BLaER1 (cell line): Measurements from ENCODE around the gene IMMP2L.
A peak's percentile ranks its signal among the peaks of the same experiment; 100 is the strongest.

Source experiments
- H3K27ac ChIP-seq: shearing (Covaris generic); formaldehyde crosslinking; 2 replicates; pipeline ENCODE4 v1.8.1; 2022
- H3K27me3 ChIP-seq: shearing (Covaris generic); formaldehyde crosslinking; 2 replicates; pipeline ENCODE4 v1.8.1; 2022
- H3K36me3 ChIP-seq: shearing (Covaris generic); formaldehyde crosslinking; 2 replicates; pipeline ENCODE4 v1.8.1; 2022
- H3K4me1 ChIP-seq: shearing (Covaris generic); formaldehyde crosslinking; 2 replicates; pipeline ENCODE4 v1.8.1; 2022
- H3K4me2 ChIP-seq: shearing (Covaris generic); formaldehyde crosslinking; 2 replicates; pipeline ENCODE4 v1.8.1; 2022
- H3K4me3 ChIP-seq: shearing (Covaris generic); formaldehyde crosslinking; 2 replicates; pipeline ENCODE4 v1.8.1; 2022
- H3K9ac ChIP-seq: shearing (Covaris generic); formaldehyde crosslinking; 2 replicates; pipeline ENCODE4 v1.8.1; 2022
- H3K9me3 ChIP-seq: shearing (Covaris generic); formaldehyde crosslinking; 2 replicates; pipeline ENCODE4 v1.8.1; 2022
- H4K20me1 ChIP-seq: shearing (Covaris generic); formaldehyde crosslinking; 2 replicates; pipeline ENCODE4 v1.8.1; 2022
- Cebpa-rat ChIP-seq: shearing (Covaris generic); IDR thresholded peaks from 2 replicates; pipeline ENCODE4 v1.8.1; 2022

IMMP2L gene

DNA sequence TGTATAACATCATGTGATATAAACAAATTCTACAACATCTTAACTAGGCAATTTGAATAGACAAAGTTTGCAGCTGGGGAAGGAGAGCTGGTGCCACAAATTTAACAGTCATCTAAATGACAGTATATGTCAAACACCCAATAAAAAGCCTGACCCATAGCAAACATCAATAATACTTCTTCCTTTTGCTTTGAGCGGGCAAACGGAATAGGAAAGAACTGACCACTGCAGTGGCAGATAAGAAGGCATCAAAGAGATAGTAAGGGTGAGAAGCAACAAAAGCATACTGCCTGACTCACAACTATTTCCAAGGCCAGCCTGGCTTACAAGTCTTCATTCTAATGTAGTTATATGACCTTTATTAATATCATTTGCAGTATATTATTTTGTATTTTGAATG lies 371.5 kb downstream of the IMMP2L start:
- H3K9ac ChIP-seq = no peak overlapping the region
- no peak overlapping the region for H3K4me2 ChIP-seq
- no peaks in the 10 kb centered on the region for H3K36me3 ChIP-seq
- no peak overlapping the region for H3K27ac ChIP-seq
- H4K20me1 ChIP-seq = no peaks in the 10 kb centered on the region
- no peak overlapping the region for H3K4me3 ChIP-seq
- no peaks in the 10 kb centered on the region for H3K9me3 ChIP-seq
- no peak for TF ChIP-seq Cebpa-rat
- H3K4me1 ChIP-seq = no peaks in the 10 kb centered on the region
- no peaks in the 10 kb centered on the region for H3K27me3 ChIP-seq

DNA sequence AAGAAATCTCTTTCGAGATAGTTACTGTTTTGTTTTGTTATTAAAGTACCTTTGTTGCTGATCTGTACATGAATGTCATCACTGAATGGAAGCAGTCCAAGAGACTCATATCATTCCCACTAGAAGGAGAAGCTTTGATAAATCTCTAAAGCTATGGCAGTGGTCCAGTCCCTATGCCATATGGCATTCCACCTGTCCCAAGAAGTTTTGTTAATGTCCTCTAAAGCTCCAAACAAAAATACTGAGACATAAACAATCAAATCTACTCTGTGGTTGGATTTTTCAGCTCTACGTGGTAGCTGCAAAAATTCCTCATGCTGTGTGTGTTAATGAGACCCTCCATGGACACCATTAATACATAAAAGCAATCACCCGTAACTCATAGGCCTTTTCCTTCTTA lies 377.3 kb downstream of the IMMP2L start:
- TF ChIP-seq Cebpa-rat = no peak
- Histone ChIP-seq H3K4me2 (no peak overlapping the region), H3K9ac (no peak overlapping the region), H4K20me1 (no peaks in the 10 kb centered on the region), H3K9me3 (0 out of 2 replicates have a peak, but pooled peaks cover 6% of the 10 kb centered on the region), H3K27me3 (no peaks in the 10 kb centered on the region), H3K36me3 (no peaks in the 10 kb centered on the region), H3K4me1 (no peaks in the 10 kb centered on the region), H3K27ac (no peak overlapping the region), H3K4me3 (no peak overlapping the region)

DNA sequence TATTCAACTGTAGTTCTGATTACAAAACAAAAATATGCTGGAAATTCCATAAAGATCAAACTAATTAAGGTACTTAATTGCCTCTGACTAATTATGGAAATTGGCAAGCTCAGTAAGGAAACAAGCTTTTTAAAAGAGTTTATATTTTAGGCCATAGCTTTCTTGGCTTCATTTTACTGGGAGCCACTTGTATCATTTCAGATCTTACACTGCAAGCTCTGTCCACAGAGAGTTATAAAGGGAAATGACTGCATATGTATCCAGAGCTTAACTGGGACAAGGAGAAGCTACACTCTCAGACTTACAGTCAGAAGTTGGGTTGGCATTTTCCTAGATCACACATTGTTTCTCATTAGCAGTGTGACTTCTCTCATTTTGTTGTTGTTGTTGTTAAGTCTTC lies 379.0 kb downstream of the IMMP2L start:
- H3K27ac ChIP-seq = no peak overlapping the region
- H3K27me3 ChIP-seq = no peaks in the 10 kb centered on the region
- no peak overlapping the region for H3K4me3 ChIP-seq
- H3K9ac ChIP-seq = no peak overlapping the region
- no peak for TF ChIP-seq Cebpa-rat
- 0 out of 2 replicates have a peak, but pooled peaks cover 11% of the 10 kb centered on the region for H3K9me3 ChIP-seq
- H3K36me3 ChIP-seq = no peaks in the 10 kb centered on the region
- no peak overlapping the region for H3K4me2 ChIP-seq
- H3K4me1 ChIP-seq = no peaks in the 10 kb centered on the region
- H4K20me1 ChIP-seq = no peaks in the 10 kb centered on the region

- Histone ChIP-seq H3K4me2 (no peak overlapping the region), H3K4me1 (no peaks in the 10 kb centered on the region), H3K9ac (no peak overlapping the region), H3K27ac (no peak overlapping the region), H3K27me3 (no peaks in the 10 kb centered on the region), H3K4me3 (no peak overlapping the region), H3K36me3 (no peaks in the 10 kb centered on the region), H3K9me3 (0 out of 2 replicates have a peak, but pooled peaks cover 11% of the 10 kb centered on the region), H4K20me1 (no peaks in the 10 kb centered on the region)
- no peak for TF ChIP-seq Cebpa-rat
These were observed 382.0 kb downstream of the IMMP2L start for GRCh38 chr7:111180338-111180737.

DNA sequence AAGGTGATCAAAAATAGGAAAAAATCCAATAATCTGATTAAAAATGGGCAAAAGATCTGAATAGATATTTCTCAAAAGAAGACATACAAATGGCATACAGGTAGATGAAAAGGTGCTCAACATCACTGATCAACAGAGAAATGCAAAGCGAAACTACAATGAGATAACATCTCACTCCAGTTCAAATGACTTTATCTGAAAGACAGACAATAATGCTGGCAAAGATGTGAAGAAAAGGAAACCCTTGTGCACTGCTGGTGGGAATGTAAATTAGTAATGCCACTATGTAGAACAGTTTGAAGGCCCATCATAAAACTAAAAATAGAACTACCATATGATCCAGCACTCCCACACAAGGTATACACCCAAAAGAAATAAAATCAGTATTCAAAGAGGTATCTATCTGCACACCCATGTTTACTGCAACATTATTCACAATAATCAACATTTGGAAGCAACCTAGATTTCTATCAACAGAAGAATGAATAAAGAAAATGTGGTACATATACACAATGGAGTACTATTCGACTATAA lies 386.3 kb downstream of the IMMP2L start:
- Histone ChIP-seq H3K9ac (no peak overlapping the region), H3K27me3 (no peaks in the 10 kb centered on the region), H3K36me3 (no peaks in the 10 kb centered on the region), H3K4me2 (no peak overlapping the region), H4K20me1 (no peaks in the 10 kb centered on the region), H3K9me3 (0 out of 2 replicates have a peak, but pooled peaks cover 5% of the 10 kb centered on the region), H3K4me3 (no peak overlapping the region), H3K4me1 (no peaks in the 10 kb centered on the region), H3K27ac (no peak overlapping the region)
- TF ChIP-seq Cebpa-rat = no peak

DNA sequence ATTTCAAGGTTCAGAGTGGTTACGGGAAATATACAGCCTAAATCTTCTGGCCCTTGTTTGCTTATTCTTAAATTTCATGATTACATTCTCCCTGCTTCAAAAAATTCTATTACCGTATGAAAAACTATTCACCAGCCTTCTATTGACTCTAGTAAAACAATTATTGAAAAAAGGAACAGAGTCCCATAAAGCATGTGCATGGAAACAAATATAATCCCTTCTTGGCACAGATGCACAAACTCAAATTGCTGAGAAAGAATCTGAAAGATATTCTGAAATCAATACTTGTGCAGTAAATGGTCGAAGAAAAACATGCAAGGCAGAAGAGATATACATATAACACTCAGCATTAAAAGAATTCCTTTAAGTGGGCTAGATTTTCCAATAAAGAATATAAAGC lies 387.8 kb downstream of the IMMP2L start:
- Histone ChIP-seq H3K4me3 (no peak overlapping the region), H3K27ac (no peak overlapping the region), H3K9ac (no peak overlapping the region), H3K9me3 (0 out of 2 replicates have a peak, but pooled peaks cover 5% of the 10 kb centered on the region), H3K4me2 (no peak overlapping the region), H4K20me1 (no peaks in the 10 kb centered on the region), H3K27me3 (no peaks in the 10 kb centered on the region), H3K4me1 (no peaks in the 10 kb centered on the region), H3K36me3 (no peaks in the 10 kb centered on the region)
- TF ChIP-seq Cebpa-rat = no peak

GRCh38 chr7:111173990-111174389 lies 388.3 kb downstream of the IMMP2L start:
- Histone ChIP-seq H3K27ac (no peak overlapping the region), H3K4me1 (no peaks in the 10 kb centered on the region), H3K4me3 (no peak overlapping the region), H3K9ac (no peak overlapping the region), H3K4me2 (no peak overlapping the region), H4K20me1 (no peaks in the 10 kb centered on the region), H3K27me3 (no peaks in the 10 kb centered on the region), H3K9me3 (0 out of 2 replicates have a peak, but pooled peaks cover under 1% of the 10 kb centered on the region), H3K36me3 (no peaks in the 10 kb centered on the region)
- TF ChIP-seq Cebpa-rat = no peak

- Histone ChIP-seq H3K9ac (no peak overlapping the region), H3K4me3 (no peak overlapping the region), H3K27me3 (no peaks in the 10 kb centered on the region), H3K27ac (no peak overlapping the region), H3K9me3 (no peaks in the 10 kb centered on the region), H3K4me1 (peaks cover 3% of the 10 kb centered on the region), H3K36me3 (no peaks in the 10 kb centered on the region), H4K20me1 (no peaks in the 10 kb centered on the region), H3K4me2 (no peak overlapping the region)
- no peak for TF ChIP-seq Cebpa-rat
These were observed 388.8 kb downstream of the IMMP2L start for GRCh38 chr7:111173528-111173927.

DNA sequence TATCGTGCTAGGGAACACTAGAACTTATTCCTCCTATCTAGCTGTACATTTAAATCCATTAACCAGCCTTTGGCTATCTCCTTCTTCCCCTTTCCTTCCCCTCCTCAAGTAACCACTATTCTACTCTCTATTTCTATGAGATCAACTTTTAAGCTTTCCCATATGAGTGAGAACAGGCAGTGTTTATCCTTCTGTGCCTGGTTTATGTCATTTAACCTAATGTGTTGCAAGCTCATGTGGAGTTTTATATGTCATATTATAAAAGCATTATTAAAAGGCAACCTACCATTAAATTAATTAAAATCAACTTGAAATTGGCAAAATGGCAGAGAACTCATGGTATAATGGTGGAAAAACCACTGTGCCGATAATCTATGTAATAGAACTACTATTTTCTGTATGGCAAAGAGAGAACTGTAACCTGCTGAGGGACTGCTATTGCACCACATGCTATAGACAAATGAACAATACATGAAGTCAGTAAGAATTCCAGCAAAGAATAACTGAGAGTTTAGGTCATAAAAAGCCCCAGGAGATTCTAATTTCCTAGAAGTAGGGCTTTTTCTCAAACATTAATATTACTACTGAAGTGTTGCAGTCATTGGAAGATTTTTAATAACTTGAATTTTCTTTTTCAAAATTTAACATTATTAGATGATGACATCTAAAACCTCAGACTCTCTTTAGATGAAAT lies 389.6 kb downstream of the IMMP2L start:
- H3K9me3 ChIP-seq = no peaks in the 10 kb centered on the region
- H3K9ac ChIP-seq = no peak overlapping the region
- H3K4me3 ChIP-seq = no peak overlapping the region
- no peaks in the 10 kb centered on the region for H3K27me3 ChIP-seq
- H3K27ac ChIP-seq = no peak overlapping the region
- no peaks in the 10 kb centered on the region for H4K20me1 ChIP-seq
- no peak for TF ChIP-seq Cebpa-rat
- no peak overlapping the region for H3K4me2 ChIP-seq
- peaks cover 12% of the 10 kb centered on the region for H3K4me1 ChIP-seq
- no peaks in the 10 kb centered on the region for H3K36me3 ChIP-seq

- Histone ChIP-seq H3K9me3 (no peaks in the 10 kb centered on the region), H3K4me1 (peaks cover 12% of the 10 kb centered on the region), H3K36me3 (no peaks in the 10 kb centered on the region), H3K27ac (no peak overlapping the region), H3K27me3 (no peaks in the 10 kb centered on the region), H4K20me1 (no peaks in the 10 kb centered on the region), H3K4me2 (peak overlapping the region; percentile 21), H3K4me3 (no peak overlapping the region), H3K9ac (no peak overlapping the region)
- TF ChIP-seq Cebpa-rat = no peak
These were observed 394.1 kb downstream of the IMMP2L start for GRCh38 chr7:111168182-111168581.
